HEK293 (cell line): ENCODE data around the gene CSMD2.

Source experiments
- CTCF ChIA-PET: fragments of 350-600 bp; formaldehyde crosslinking; extraction: SDS; loops from one replicate; lab custom pipeline; 2021; ENCODE audit warnings: antibody characterized with exemption; lab: Yijun Ruan, JAX
- POLR2A ChIA-PET: fragments of 300-600 bp; formaldehyde crosslinking; extraction: SDS; loops from one replicate; lab custom pipeline; 2020; ENCODE audit warnings: antibody characterized with exemption, inconsistent platforms; lab: Yijun Ruan, JAX
- H3K27ac ChIP-seq: fragments of 200-500 bp; sonication (Bioruptor generic); 2 replicates; pipeline ENCODE4 v1.5.1; 2014; ENCODE audit warnings: low read depth, low read length, control low read depth, inconsistent platforms; ENCODE audit errors: extremely low read depth
- H3K36me3 ChIP-seq, 2 experiments: fragments of 200-500 bp in 1 of 2; sonication (Bioruptor generic) in 1 of 2; 1 replicate in 1 of 2; 2 replicates in 1 of 2; pipeline ENCODE4 v1.5.1; 2014 to 2017; ENCODE audit warnings: inconsistent platforms in 2 of 2, low read length in 2 of 2; ENCODE audit not compliant: control insufficient read depth in 2 of 2, insufficient read depth in 1 of 2
- H3K4me1 ChIP-seq: fragments of 200-500 bp; sonication (Bioruptor generic); 2 replicates; pipeline ENCODE4 v1.5.1; 2014; ENCODE audit warnings: mild to moderate bottlenecking, low read length, inconsistent platforms; ENCODE audit not compliant: control insufficient read depth, insufficient read depth
- H3K4me3 ChIP-seq: 2 replicates; pipeline ENCODE4 v1.5.1; 2011; ENCODE audit warnings: low read depth, mild to moderate bottlenecking, control low read depth, low read length, moderate library complexity
- H3K9me3 ChIP-seq: fragments of 200-500 bp; sonication (Bioruptor generic); 2 replicates; pipeline ENCODE4 v1.5.1; 2014; ENCODE audit warnings: low read depth, low read length, inconsistent platforms; ENCODE audit not compliant: control insufficient read depth, insufficient read depth
- BCL11B ChIP-seq: fragments of 450-650 bp; formaldehyde crosslinking; IDR thresholded peaks from 2 replicates; pipeline ENCODE4 v1.5.1; 2016; ENCODE audit warnings: low read depth, missing biosample characterization, missing genetic modification characterization
- HOXA7 ChIP-seq: sonication (generic); formaldehyde crosslinking; IDR thresholded peaks from 2 replicates; pipeline ENCODE4 v1.8.1; 2022; ENCODE audit warnings: missing genetic modification reagents, borderline replicate concordance
- IKZF3 ChIP-seq: fragments of 450-650 bp; IDR thresholded peaks from 2 replicates; pipeline ENCODE4 v1.5.0; 2018; ENCODE audit warnings: missing biosample characterization, mild to moderate bottlenecking, missing genetic modification characterization, moderate library complexity
- MYNN ChIP-seq: fragments of 450-650 bp; formaldehyde crosslinking; IDR thresholded peaks from 2 replicates; pipeline ENCODE4 v1.5.1; 2016; ENCODE audit warnings: missing biosample characterization, missing genetic modification characterization, borderline replicate concordance
- MZF1 ChIP-seq: fragments of 450-650 bp; formaldehyde crosslinking; IDR thresholded peaks from 2 replicates; pipeline ENCODE4 v1.5.1; 2017; ENCODE audit warnings: missing biosample characterization, missing genetic modification characterization, borderline replicate concordance
- PBX3 ChIP-seq: sonication (generic); formaldehyde crosslinking; IDR thresholded peaks from 2 replicates; pipeline ENCODE4 v1.8.1; 2022; ENCODE audit warnings: mild to moderate bottlenecking, moderate library complexity, missing genetic modification reagents
- PRDM2 ChIP-seq: fragments of 450-650 bp; formaldehyde crosslinking; IDR thresholded peaks from 2 replicates; pipeline ENCODE4 v1.5.1; 2016; ENCODE audit warnings: missing biosample characterization, missing genetic modification characterization, borderline replicate concordance
- WT1 ChIP-seq: fragments of 450-650 bp; formaldehyde crosslinking; IDR thresholded peaks from 2 replicates; pipeline ENCODE4 v1.5.1; 2016; ENCODE audit warnings: missing biosample characterization, missing genetic modification characterization
- YY1 ChIP-seq: fragments of 450-650 bp; formaldehyde crosslinking; IDR thresholded peaks from 2 replicates; pipeline ENCODE4 v1.5.1; 2018; ENCODE audit warnings: missing biosample characterization, missing genetic modification characterization
- ZFP69B ChIP-seq: fragments of 450-650 bp; formaldehyde crosslinking; IDR thresholded peaks from 2 replicates; pipeline ENCODE4 v1.5.1; 2016; ENCODE audit warnings: missing biosample characterization, missing genetic modification characterization
- ZNF148 ChIP-seq: fragments of 450-650 bp; formaldehyde crosslinking; IDR thresholded peaks from 2 replicates; pipeline ENCODE4 v1.5.0; 2017; ENCODE audit warnings: missing biosample characterization, missing genetic modification characterization, borderline replicate concordance
- ZNF155 ChIP-seq: fragments of 450-650 bp; formaldehyde crosslinking; IDR thresholded peaks from 2 replicates; pipeline ENCODE4 v1.5.1; 2016; ENCODE audit warnings: missing biosample characterization, missing genetic modification characterization
- ZNF19 ChIP-seq: fragments of 450-650 bp; formaldehyde crosslinking; IDR thresholded peaks from 2 replicates; pipeline ENCODE4; 2016; ENCODE audit warnings: missing biosample characterization, missing genetic modification characterization, low read depth
- ZNF211 ChIP-seq: fragments of 450-650 bp; formaldehyde crosslinking; IDR thresholded peaks from 2 replicates; pipeline ENCODE4 v1.5.1; 2016; ENCODE audit warnings: low read depth, missing biosample characterization, missing genetic modification characterization
- ZNF221 ChIP-seq: fragments of 450-650 bp; formaldehyde crosslinking; IDR thresholded peaks from 2 replicates; pipeline ENCODE4 v1.5.1; 2017; ENCODE audit warnings: missing biosample characterization, missing genetic modification characterization, borderline replicate concordance
- ZNF23 ChIP-seq: fragments of 450-650 bp; formaldehyde crosslinking; IDR thresholded peaks from 2 replicates; pipeline ENCODE4 v1.5.1; 2016; ENCODE audit warnings: missing biosample characterization, missing genetic modification characterization, borderline replicate concordance
- ZNF274 ChIP-seq, 2 experiments: fragments of 200-500 bp in 1 of 2; fragments of 450-650 bp in 1 of 2; sonication (Bioruptor generic) in 1 of 2; formaldehyde crosslinking in 1 of 2; IDR thresholded peaks; 2 replicates each; pipeline versions ENCODE4 v1.5.1 to v1.6.1; 2014 to 2016; ENCODE audit warnings: borderline replicate concordance in 1 of 2, inconsistent platforms in 1 of 2, low read length in 1 of 2, missing biosample characterization in 1 of 2, missing genetic modification characterization in 1 of 2
- ZNF404 ChIP-seq: fragments of 450-650 bp; formaldehyde crosslinking; IDR thresholded peaks from 2 replicates; pipeline ENCODE4 v1.5.1; 2017; ENCODE audit warnings: missing biosample characterization, missing genetic modification characterization
- ZNF529 ChIP-seq: fragments of 450-650 bp; formaldehyde crosslinking; IDR thresholded peaks from 2 replicates; pipeline ENCODE4 v1.5.1; 2017; ENCODE audit warnings: missing genetic modification characterization, missing biosample characterization; ENCODE audit not compliant: insufficient replicate concordance
- ZNF558 ChIP-seq: fragments of 450-650 bp; formaldehyde crosslinking; IDR thresholded peaks from 2 replicates; pipeline ENCODE4 v1.5.1; 2016; ENCODE audit warnings: missing biosample characterization, missing genetic modification characterization
- ZNF571 ChIP-seq: fragments of 450-650 bp; formaldehyde crosslinking; IDR thresholded peaks from 2 replicates; pipeline ENCODE4 v1.5.0; 2017; ENCODE audit warnings: missing biosample characterization, missing genetic modification characterization
- ZNF654 ChIP-seq: fragments of 450-650 bp; formaldehyde crosslinking; IDR thresholded peaks from 2 replicates; pipeline ENCODE4 v1.5.1; 2016; ENCODE audit warnings: low read depth, missing biosample characterization, missing genetic modification characterization
- ZNF670 ChIP-seq: fragments of 450-650 bp; formaldehyde crosslinking; IDR thresholded peaks from 2 replicates; pipeline ENCODE4 v1.5.1; 2016; ENCODE audit warnings: missing biosample characterization, missing genetic modification characterization, low read depth
- ZNF677 ChIP-seq: fragments of 450-650 bp; IDR thresholded peaks from 2 replicates; pipeline ENCODE4 v1.5.0; 2018; ENCODE audit warnings: missing biosample characterization, mild to moderate bottlenecking, missing genetic modification characterization, moderate library complexity
- ZNF707 ChIP-seq: fragments of 450-650 bp; formaldehyde crosslinking; IDR thresholded peaks from 2 replicates; pipeline ENCODE4 v1.5.1; 2016; ENCODE audit warnings: missing biosample characterization, missing genetic modification characterization
- ZNF777 ChIP-seq: fragments of 450-650 bp; formaldehyde crosslinking; IDR thresholded peaks from 2 replicates; pipeline ENCODE4 v1.5.1; 2017; ENCODE audit warnings: missing biosample characterization, missing genetic modification characterization, borderline replicate concordance
- TF ChIP-seq, protein P1 (sequence below): fragments of 450-650 bp; formaldehyde crosslinking; IDR thresholded peaks from 2 replicates; pipeline ENCODE4 v1.5.1; 2016; ENCODE audit warnings: missing biosample characterization, missing genetic modification characterization

CSMD2 gene

GRCh38 chr1:33897092-33897725, 267.8 kb downstream of the CSMD2 start (continued):
- TF ChIP-seq PRDM2 (tag by site-specific recombination) (no peak), ZNF571 (no peak)
- TF ChIP-seq, all 188 proteins: peak for 0

- no peaks in the 10 kb centered on the region for H3K36me3 ChIP-seq
Measured at GRCh38 chr1:33895976-33896375, 269.1 kb downstream of the CSMD2 start.

DNA sequence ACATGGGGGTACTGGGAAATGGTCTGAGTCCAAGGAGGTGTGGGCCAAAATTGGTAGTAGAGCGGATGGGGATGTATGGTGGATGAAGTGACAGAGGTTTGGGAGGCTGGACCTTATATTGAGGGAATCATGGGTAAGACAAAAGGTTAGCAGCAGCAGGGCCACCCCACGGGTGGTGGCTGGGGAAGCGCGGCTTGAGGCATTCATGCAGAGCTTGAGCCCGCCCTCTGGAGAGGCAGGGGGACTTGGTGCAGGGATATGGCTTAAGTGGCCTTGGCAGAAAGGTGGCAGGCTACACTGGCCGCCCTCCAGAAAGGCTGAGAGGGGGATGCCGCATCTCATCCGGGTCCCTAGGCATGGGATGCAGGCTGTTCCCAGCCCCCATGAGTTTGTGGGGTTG, 269.6 kb downstream of the CSMD2 start:
- H3K4me1 ChIP-seq, result no peaks in the 10 kb centered on the region
- H3K4me3 ChIP-seq, result no peak overlapping the region
- ChIA-PET POLR2A (no interaction called here), CTCF (interaction anchor here (0.6 kb wide), 1 partner anchor 860 kb away, joined by 3 read pairs; no protein-coding TSS in a partner anchor)
- no peak overlapping the region for H3K27ac ChIP-seq
- no peaks in the 10 kb centered on the region for H3K36me3 ChIP-seq
- no peaks in the 10 kb centered on the region for H3K9me3 ChIP-seq
- TF ChIP-seq PBX3 (CRISPR knock-in tag) (no peak), ZNF404 (no peak), ZNF221 (no peak), ZNF155 (tag by site-specific recombination) (no peak), IKZF3 (tag by site-specific recombination) (no peak), ZNF670 (tag by site-specific recombination) (no peak), YY1 (no peak), ZNF23 (tag by site-specific recombination) (no peak), ZNF707 (no peak), WT1 (tag by site-specific recombination) (no peak), ZNF19 (tag by site-specific recombination) (no peak), BCL11B (tag by site-specific recombination) (no peak)
- TF ChIP-seq, protein P1, sequence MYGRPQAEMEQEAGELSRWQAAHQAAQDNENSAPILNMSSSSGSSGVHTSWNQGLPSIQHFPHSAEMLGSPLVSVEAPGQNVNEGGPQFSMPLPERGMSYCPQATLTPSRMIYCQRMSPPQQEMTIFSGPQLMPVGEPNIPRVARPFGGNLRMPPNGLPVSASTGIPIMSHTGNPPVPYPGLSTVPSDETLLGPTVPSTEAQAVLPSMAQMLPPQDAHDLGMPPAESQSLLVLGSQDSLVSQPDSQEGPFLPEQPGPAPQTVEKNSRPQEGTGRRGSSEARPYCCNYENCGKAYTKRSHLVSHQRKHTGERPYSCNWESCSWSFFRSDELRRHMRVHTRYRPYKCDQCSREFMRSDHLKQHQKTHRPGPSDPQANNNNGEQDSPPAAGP (tag by site-specific recombination), result no peak

More at GRCh38 chr1:33895976-33896375, 269.1 kb downstream of the CSMD2 start:
- TF ChIP-seq ZNF19 (tag by site-specific recombination) (no peak), ZNF558 (tag by site-specific recombination) (no peak), ZNF677 (tag by site-specific recombination) (no peak), MYNN (tag by site-specific recombination) (no peak), ZNF274 (IDR thresholded peaks at IDR 0.05; ENCODE audit: low read length) (no peak), ZNF274 (tag by site-specific recombination; IDR thresholded peaks at IDR 0.05; ENCODE audit: borderline replicate concordance) (no peak), ZNF777 (tag by site-specific recombination) (no peak), ZFP69B (tag by site-specific recombination) (no peak), ZNF654 (no peak), ZNF529 (tag by site-specific recombination) (no peak), ZNF211 (tag by site-specific recombination) (no peak), MZF1 (tag by site-specific recombination) (no peak), HOXA7 (CRISPR knock-in tag) (no peak), ZNF148 (tag by site-specific recombination) (no peak)
- Histone ChIP-seq H3K9me3 (no peaks in the 10 kb centered on the region), H3K4me1 (no peaks in the 10 kb centered on the region), H3K4me3 (no peak overlapping the region), H3K27ac (no peak overlapping the region)
- CTCF ChIA-PET, result no interaction called here
- POLR2A ChIA-PET, result no interaction called here
